ENCODE results near the gene MERTK. TPM values are rescaled to one million over a fixed set of nuclear protein-coding genes. Genes with fewer than 3 reads are reported as not detected.

The MERTK gene
- total and polyA plus RNA-seq, 2 of the 13 experiments (the other 11 are each of a cell fraction or from before 2014, with no cell fraction given) = 37.3 to 44.7 TPM

DNA sequence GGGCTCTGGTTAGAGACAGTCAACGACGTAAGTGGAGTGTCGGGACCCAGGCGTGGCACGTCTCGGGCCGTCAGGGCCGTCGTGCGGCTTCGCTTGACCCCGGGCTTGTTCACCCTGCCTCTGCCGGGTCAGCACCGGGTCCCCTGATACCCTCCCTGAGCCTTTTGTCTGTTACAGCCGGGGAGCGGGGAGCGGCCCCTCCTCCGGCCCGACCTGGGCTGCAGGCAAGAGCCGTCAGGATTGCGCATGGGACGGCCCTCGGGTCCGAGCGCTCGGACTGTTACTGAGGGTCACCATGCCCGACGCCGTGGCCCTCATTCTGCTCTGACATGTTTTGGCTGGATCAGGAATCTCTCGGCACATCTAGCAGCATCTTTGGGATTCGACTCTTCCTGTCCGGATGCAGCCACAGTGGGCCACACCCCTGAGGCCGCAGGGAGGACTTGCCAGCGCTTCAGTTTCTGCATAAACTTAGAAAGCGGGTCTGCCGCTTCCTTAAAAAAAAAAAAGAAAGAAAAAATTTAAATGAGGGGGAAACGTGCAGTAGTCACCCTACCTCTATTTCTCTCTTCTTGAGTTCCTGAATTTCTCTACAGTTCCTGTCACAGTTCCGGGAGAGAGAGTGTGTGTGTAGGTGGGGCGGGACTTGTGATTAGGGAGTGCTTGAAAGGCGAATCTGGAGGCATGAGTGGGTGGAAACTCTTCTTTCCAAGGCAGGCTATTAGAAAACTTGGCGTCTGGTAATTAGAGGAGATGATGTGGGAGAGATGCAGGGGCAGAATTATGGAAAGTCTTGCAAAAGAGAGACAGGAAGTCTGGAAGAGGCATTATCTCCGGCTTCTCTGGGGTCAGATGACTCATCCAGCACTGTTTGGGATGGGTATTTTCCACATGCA lies 157.6 kb downstream of the MERTK start (continued):
- TF ChIP-seq, protein P1, sequence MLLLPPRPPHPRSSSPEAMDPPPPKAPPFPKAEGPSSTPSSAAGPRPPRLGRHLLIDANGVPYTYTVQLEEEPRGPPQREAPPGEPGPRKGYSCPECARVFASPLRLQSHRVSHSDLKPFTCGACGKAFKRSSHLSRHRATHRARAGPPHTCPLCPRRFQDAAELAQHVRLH (CRISPR knock-in tag; IDR thresholded peaks at IDR 0.05; ENCODE audit: borderline replicate concordance, low read depth) = peak; percentile 15; the same call in 1 of the 2 replicates
- no peak for TF ChIP-seq ZNF510 (CRISPR knock-in tag; IDR thresholded peaks at IDR 0.05; ENCODE audit: low read depth)
- no peak for TF ChIP-seq POLR2AphosphoS5 (IDR thresholded peaks at IDR 0.05; ENCODE audit: low read depth, low read length)
- TF ChIP-seq POLR2G (IDR thresholded peaks at IDR 0.05; ENCODE audit: low read depth, low read length) = peak; percentile 44
- TF ChIP-seq ZNF670 (CRISPR knock-in tag; IDR thresholded peaks at IDR 0.05; ENCODE audit: borderline replicate concordance) = peak; percentile 78; the same call in 1 of the 2 replicates
- no peak; the same call in 1 of the 2 replicates for TF ChIP-seq GPN1 (CRISPR knock-in tag; IDR thresholded peaks at IDR 0.05; ENCODE audit: borderline replicate concordance)
- no peak for TF ChIP-seq MXI1 (IDR thresholded peaks at IDR 0.05; ENCODE audit: borderline replicate concordance, low read depth, low read length)
- TF ChIP-seq GFI1 (CRISPR knock-in tag; IDR thresholded peaks at IDR 0.05; ENCODE audit: borderline replicate concordance) = peak; percentile 44; the same call in 1 of the 2 replicates
- 0 out of 2 replicates have a peak, but pooled peaks have one; percentile 44 for TF ChIP-seq ATAD3A (CRISPR knock-in tag; IDR thresholded peaks at IDR 0.05)
- TF ChIP-seq FOXA3 (CRISPR knock-in tag; IDR thresholded peaks at IDR 0.05) = no peak
- 0 out of 2 replicates have a peak, but pooled peaks have one; percentile 59 for TF ChIP-seq ZNF274 (CRISPR knock-in tag; IDR thresholded peaks at IDR 0.05)
- TF ChIP-seq, protein P2, sequence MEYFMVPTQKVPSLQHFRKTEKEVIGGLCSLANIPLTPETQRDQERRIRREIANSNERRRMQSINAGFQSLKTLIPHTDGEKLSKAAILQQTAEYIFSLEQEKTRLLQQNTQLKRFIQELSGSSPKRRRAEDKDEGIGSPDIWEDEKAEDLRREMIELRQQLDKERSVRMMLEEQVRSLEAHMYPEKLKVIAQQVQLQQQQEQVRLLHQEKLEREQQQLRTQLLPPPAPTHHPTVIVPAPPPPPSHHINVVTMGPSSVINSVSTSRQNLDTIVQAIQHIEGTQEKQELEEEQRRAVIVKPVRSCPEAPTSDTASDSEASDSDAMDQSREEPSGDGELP (IDR thresholded peaks at IDR 0.05; ENCODE audit: borderline replicate concordance, low read depth) = no peak
- TF ChIP-seq CENPX (CRISPR knock-in tag; IDR thresholded peaks at IDR 0.05) = no peak
- TF ChIP-seq, protein P3, sequence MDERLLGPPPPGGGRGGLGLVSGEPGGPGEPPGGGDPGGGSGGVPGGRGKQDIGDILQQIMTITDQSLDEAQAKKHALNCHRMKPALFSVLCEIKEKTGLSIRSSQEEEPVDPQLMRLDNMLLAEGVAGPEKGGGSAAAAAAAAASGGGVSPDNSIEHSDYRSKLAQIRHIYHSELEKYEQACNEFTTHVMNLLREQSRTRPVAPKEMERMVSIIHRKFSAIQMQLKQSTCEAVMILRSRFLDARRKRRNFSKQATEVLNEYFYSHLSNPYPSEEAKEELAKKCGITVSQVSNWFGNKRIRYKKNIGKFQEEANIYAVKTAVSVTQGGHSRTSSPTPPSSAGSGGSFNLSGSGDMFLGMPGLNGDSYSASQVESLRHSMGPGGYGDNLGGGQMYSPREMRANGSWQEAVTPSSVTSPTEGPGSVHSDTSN (CRISPR knock-in tag; IDR thresholded peaks at IDR 0.05) = no peak
- TF ChIP-seq, protein P4, sequence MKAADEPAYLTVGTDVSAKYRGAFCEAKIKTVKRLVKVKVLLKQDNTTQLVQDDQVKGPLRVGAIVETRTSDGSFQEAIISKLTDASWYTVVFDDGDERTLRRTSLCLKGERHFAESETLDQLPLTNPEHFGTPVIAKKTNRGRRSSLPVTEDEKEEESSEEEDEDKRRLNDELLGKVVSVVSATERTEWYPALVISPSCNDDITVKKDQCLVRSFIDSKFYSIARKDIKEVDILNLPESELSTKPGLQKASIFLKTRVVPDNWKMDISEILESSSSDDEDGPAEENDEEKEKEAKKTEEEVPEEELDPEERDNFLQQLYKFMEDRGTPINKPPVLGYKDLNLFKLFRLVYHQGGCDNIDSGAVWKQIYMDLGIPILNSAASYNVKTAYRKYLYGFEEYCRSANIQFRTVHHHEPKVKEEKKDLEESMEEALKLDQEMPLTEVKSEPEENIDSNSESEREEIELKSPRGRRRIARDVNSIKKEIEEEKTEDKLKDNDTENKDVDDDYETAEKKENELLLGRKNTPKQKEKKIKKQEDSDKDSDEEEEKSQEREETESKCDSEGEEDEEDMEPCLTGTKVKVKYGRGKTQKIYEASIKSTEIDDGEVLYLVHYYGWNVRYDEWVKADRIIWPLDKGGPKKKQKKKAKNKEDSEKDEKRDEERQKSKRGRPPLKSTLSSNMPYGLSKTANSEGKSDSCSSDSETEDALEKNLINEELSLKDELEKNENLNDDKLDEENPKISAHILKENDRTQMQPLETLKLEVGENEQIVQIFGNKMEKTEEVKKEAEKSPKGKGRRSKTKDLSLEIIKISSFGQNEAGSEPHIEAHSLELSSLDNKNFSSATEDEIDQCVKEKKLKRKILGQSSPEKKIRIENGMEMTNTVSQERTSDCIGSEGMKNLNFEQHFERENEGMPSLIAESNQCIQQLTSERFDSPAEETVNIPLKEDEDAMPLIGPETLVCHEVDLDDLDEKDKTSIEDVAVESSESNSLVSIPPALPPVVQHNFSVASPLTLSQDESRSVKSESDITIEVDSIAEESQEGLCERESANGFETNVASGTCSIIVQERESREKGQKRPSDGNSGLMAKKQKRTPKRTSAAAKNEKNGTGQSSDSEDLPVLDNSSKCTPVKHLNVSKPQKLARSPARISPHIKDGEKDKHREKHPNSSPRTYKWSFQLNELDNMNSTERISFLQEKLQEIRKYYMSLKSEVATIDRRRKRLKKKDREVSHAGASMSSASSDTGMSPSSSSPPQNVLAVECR (CRISPR knock-in tag; IDR thresholded peaks at IDR 0.05; ENCODE audit: borderline replicate concordance) = 0 out of 2 replicates have a peak, but pooled peaks have one; percentile 61
- TF ChIP-seq ZFP62 (CRISPR knock-in tag; IDR thresholded peaks at IDR 0.05) = 0 out of 2 replicates have a peak, but pooled peaks have one; percentile 60
- TF ChIP-seq GLI4 (CRISPR knock-in tag; IDR thresholded peaks at IDR 0.05; ENCODE audit: borderline replicate concordance) = peak; percentile 71; the same call in 1 of the 2 replicates
- TF ChIP-seq HNRNPL (IDR thresholded peaks at IDR 0.05; ENCODE audit: low read depth, low read length) = 0 out of 2 replicates have a peak, but pooled peaks have one; percentile 2
